Upper lobe of left lung (tissue), 4 donors: ENCODE results near the gene ACTA2.

Experiments used
- POLR2A ChIP-seq, 4 donors: fragments of 450-650 bp; IDR thresholded peaks; one replicate each; pipeline ENCODE4 v1.5.1; 2016 to 2017; ENCODE audit warnings: antibody characterized with exemption in 4 of 4, mild to moderate bottlenecking in 2 of 4
- POLR2AphosphoS5 ChIP-seq, 2 donors: sonication (generic); formaldehyde crosslinking; IDR thresholded peaks; one replicate each; pipeline ENCODE4 v1.5.1; 2017; ENCODE audit warnings: antibody characterized with exemption in 2 of 2
- TF ChIP-seq, protein P1 (sequence below), 6 experiments: fragments of 450-650 bp in 4 of 6; fragments of 200-600 bp in 2 of 6; sonication (generic) in 2 of 6; IDR thresholded peaks; one replicate each; pipeline ENCODE4 v1.5.1; 2016 to 2019; ENCODE audit warnings: antibody characterized with exemption in 6 of 6

DNA sequence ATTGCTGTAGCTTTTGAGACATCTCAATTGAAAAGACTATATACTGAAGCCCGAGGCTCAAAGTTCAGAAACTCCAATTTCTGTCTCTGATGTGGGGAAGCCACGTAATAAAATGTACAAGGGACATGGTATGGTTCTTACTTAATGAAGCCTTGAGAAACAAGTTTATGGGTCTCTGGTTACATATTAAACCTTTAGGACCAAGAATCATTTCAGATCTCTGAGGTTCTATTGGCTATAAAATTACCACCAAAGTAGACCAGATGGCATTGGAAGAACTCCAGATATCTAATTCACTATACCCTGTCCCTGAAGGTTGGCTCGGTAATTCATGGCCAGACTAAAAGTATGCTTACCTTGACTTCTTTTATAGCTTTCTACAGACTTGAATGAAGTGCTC lies 48.9 kb downstream of the ACTA2 start:
- TF ChIP-seq, protein P1, sequence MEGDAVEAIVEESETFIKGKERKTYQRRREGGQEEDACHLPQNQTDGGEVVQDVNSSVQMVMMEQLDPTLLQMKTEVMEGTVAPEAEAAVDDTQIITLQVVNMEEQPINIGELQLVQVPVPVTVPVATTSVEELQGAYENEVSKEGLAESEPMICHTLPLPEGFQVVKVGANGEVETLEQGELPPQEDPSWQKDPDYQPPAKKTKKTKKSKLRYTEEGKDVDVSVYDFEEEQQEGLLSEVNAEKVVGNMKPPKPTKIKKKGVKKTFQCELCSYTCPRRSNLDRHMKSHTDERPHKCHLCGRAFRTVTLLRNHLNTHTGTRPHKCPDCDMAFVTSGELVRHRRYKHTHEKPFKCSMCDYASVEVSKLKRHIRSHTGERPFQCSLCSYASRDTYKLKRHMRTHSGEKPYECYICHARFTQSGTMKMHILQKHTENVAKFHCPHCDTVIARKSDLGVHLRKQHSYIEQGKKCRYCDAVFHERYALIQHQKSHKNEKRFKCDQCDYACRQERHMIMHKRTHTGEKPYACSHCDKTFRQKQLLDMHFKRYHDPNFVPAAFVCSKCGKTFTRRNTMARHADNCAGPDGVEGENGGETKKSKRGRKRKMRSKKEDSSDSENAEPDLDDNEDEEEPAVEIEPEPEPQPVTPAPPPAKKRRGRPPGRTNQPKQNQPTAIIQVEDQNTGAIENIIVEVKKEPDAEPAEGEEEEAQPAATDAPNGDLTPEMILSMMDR (IDR thresholded peaks at IDR 0.05): no peak
- no peak for TF ChIP-seq POLR2A (IDR thresholded peaks at IDR 0.05)
- no peak for TF ChIP-seq POLR2AphosphoS5 (IDR thresholded peaks at IDR 0.05)
